WERI-Rb-1 (cell line): ENCODE results near the gene PRKAR1B.

ENCODE experiments used
- DNase-seq: peaks from one replicate; pipeline ENCODE4 v3.0.0-alpha.2; 2020
- H3K27ac ChIP-seq: fragments of 250-450 bp; sonication (Bioruptor Pico); 2 replicates; pipeline ENCODE4 v1.5.1; 2020; ENCODE audit warnings: mild to moderate bottlenecking, moderate library complexity
- H3K27me3 ChIP-seq: fragments of 250-450 bp; sonication (Bioruptor Pico); 2 replicates; pipeline ENCODE4 v1.5.1; 2021; ENCODE audit warnings: mild to moderate bottlenecking, low read depth, moderate library complexity; ENCODE audit not compliant: insufficient read depth, severe bottlenecking
- H3K36me3 ChIP-seq: fragments of 250-450 bp; sonication (Bioruptor Pico); 2 replicates; pipeline ENCODE4 v1.5.1; 2020; ENCODE audit warnings: mild to moderate bottlenecking, moderate library complexity
- H3K4me3 ChIP-seq: 2 replicates; pipeline ENCODE4 v1.5.1; 2011; ENCODE audit warnings: low read depth, mild to moderate bottlenecking, control low read depth, low read length
- H3K9me3 ChIP-seq: fragments of 250-450 bp; sonication (Bioruptor Pico); 2 replicates; pipeline ENCODE4 v1.5.1; 2021; ENCODE audit warnings: mild to moderate bottlenecking, moderate library complexity; ENCODE audit not compliant: severe bottlenecking
- CTCF ChIP-seq: IDR thresholded peaks from 2 replicates; pipeline ENCODE4 v1.5.1; 2011; ENCODE audit warnings: low read depth, mild to moderate bottlenecking, control low read depth, inconsistent platforms, low read length

Gene PRKAR1B

GRCh38 chr7:706721-707120, 20.4 kb downstream of the PRKAR1B start:
- H3K9me3 ChIP-seq, result peaks cover 8% of the 10 kb centered on the region
- no peaks in the 10 kb centered on the region for H3K27me3 ChIP-seq
- TF ChIP-seq CTCF, result no peak
- no peak overlapping the region for H3K4me3 ChIP-seq
- DNase-seq, result no peak
- H3K36me3 ChIP-seq, result peaks cover 7% of the 10 kb centered on the region
- no peak overlapping the region for H3K27ac ChIP-seq

GRCh38 chr7:703049-703448, 24.0 kb downstream of the PRKAR1B start:
- TF ChIP-seq CTCF, result no peak
- peaks cover 8% of the 10 kb centered on the region for H3K9me3 ChIP-seq
- no peak overlapping the region for H3K4me3 ChIP-seq
- no peaks in the 10 kb centered on the region for H3K27me3 ChIP-seq
- H3K36me3 ChIP-seq, result peaks cover 7% of the 10 kb centered on the region
- H3K27ac ChIP-seq, result no peak overlapping the region
- DNase-seq, result no peak

- Histone ChIP-seq H3K27ac (no peak overlapping the region), H3K4me3 (no peak overlapping the region), H3K9me3 (peaks cover 8% of the 10 kb centered on the region), H3K36me3 (peaks cover 4% of the 10 kb centered on the region), H3K27me3 (no peaks in the 10 kb centered on the region)
- no peak for DNase-seq
- no peak for TF ChIP-seq CTCF
These were observed 25.9 kb downstream of the PRKAR1B start for GRCh38 chr7:701086-701671.

- H3K27me3 ChIP-seq, result no peaks in the 10 kb centered on the region
- H3K36me3 ChIP-seq, result peaks cover 4% of the 10 kb centered on the region
- TF ChIP-seq CTCF, result no peak
- no peak overlapping the region for H3K4me3 ChIP-seq
- peaks cover 8% of the 10 kb centered on the region for H3K9me3 ChIP-seq
- no peak for DNase-seq
- no peak overlapping the region for H3K27ac ChIP-seq
These were observed 27.5 kb downstream of the PRKAR1B start for GRCh38 chr7:699476-700170.

- no peak for TF ChIP-seq CTCF
- peaks cover 4% of the 10 kb centered on the region for H3K36me3 ChIP-seq
- peaks cover 6% of the 10 kb centered on the region for H3K9me3 ChIP-seq
- H3K27me3 ChIP-seq, result no peaks in the 10 kb centered on the region
- no peak for DNase-seq
- no peak overlapping the region for H3K27ac ChIP-seq
- no peak overlapping the region for H3K4me3 ChIP-seq
These were observed 28.3 kb downstream of the PRKAR1B start for GRCh38 chr7:698515-699475.
